Measurements from ENCODE around the gene MACC1. TPM values are rescaled to one million over a fixed set of nuclear protein-coding genes. Genes with fewer than 3 reads are reported as not detected.

The MACC1 gene
- under 0.01 and 1.1 TPM in 2 replicates for total RNA-seq

GRCh38 chr7:20217193-20217948, at the start of gene MACC1:
MACC1 (minus strand) TSS chr7:20217384; CDS start chr7:20161862, 55,522 bp downstream.

Other genes with a start within 250 kb of the MACC1 start
- 23.0 and 73.0 TPM in 2 replicates for gene ITGB8, start 113.5 kb upstream of the MACC1 start, total RNA-seq

Data from regular cardiac myocyte (primary cell).